GM18498 (cell line): ENCODE results near the gene KCTD3.

ENCODE experiments used
- ATAC-seq: cut with Tn5 transposase; IDR thresholded peaks from one replicate; pipeline ENCODE4 v1.9.1; 2021; ENCODE audit warnings: mild to moderate bottlenecking, moderate library complexity; ENCODE audit not compliant: unreplicated experiment

KCTD3 gene

GRCh38 chr1:215650446-215651149 lies 83.5 kb downstream of the KCTD3 start:
- no peak for ATAC-seq

- ATAC-seq: no peak
These were observed 84.8 kb downstream of the KCTD3 start for GRCh38 chr1:215651867-215652266.

GRCh38 chr1:215652371-215652770 lies 85.3 kb downstream of the KCTD3 start:
- ATAC-seq: no peak

- no peak for ATAC-seq
These were observed 89.9 kb downstream of the KCTD3 start for GRCh38 chr1:215657047-215657446.

- ATAC-seq: no peak
These were observed 93.2 kb downstream of the KCTD3 start for GRCh38 chr1:215660259-215660658.

GRCh38 chr1:215661033-215661432 lies 93.9 kb downstream of the KCTD3 start:
- ATAC-seq: no peak

- no peak for ATAC-seq
These were observed 98.1 kb downstream of the KCTD3 start for GRCh38 chr1:215665215-215665614.

- no peak for ATAC-seq
These were observed 100.7 kb downstream of the KCTD3 start for GRCh38 chr1:215667761-215668160.

GRCh38 chr1:215669806-215670491 lies 102.8 kb downstream of the KCTD3 start:
- no peak for ATAC-seq
